OCI-LY7 (cell line): ENCODE measurements around the gene HDAC4. TPM values are rescaled to one million over a fixed set of nuclear protein-coding genes. Genes with fewer than 3 reads are reported as not detected.
A peak's percentile ranks its signal among the peaks of the same experiment; 100 is the strongest.

Experiments used
- BruUV-seq: library from RNA; stranded (reverse); fragments of 400-500 nt; replicated peaks from 2 replicates; lab custom pipeline; 2021; lab: Mats Ljungman, UMichigan
- CTCF ChIA-PET: fragments of 300-600 bp; sonication (Branson Sonifier 250); formaldehyde crosslinking; loops from one replicate; lab custom pipeline; 2022; ENCODE audit warnings: antibody characterized with exemption; ENCODE audit not compliant: unreplicated experiment; lab: Charles Lee
- POLR2A ChIA-PET: fragments of 300-600 bp; sonication (Branson Sonifier 250); formaldehyde crosslinking; loops from one replicate; lab custom pipeline; 2022; ENCODE audit warnings: antibody characterized with exemption; lab: Charles Lee
- DNase-seq: peaks from one replicate; pipeline ENCODE4 v3.0.0-alpha.2; 2015; ENCODE audit warnings: low spot score
- H2AFZ ChIP-seq: fragments of 200-600 bp; sonication (generic), shearing (Covaris generic); 2 replicates; pipeline ENCODE4 v1.6.1; 2014; ENCODE audit warnings: mild to moderate bottlenecking, antibody characterized with exemption, low read length, moderate library complexity
- H3K27ac ChIP-seq: fragments of 200-600 bp; sonication (generic); 2 replicates; pipeline ENCODE4 v1.5.1; 2014; ENCODE audit warnings: mixed run types, low read depth, mild to moderate bottlenecking, moderate library complexity, low read length, inconsistent platforms; ENCODE audit not compliant: poor library complexity, severe bottlenecking
- H3K36me3 ChIP-seq: fragments of 200-600 bp; sonication (generic); 2 replicates; pipeline ENCODE4 v1.6.1; 2014; ENCODE audit warnings: mild to moderate bottlenecking, antibody characterized with exemption, low read length, moderate library complexity, mixed read lengths; ENCODE audit not compliant: insufficient read depth
- H3K4me1 ChIP-seq: fragments of 200-600 bp; sonication (generic); 2 replicates; pipeline ENCODE4 v1.5.1; 2014; ENCODE audit warnings: mild to moderate bottlenecking, low read length; ENCODE audit not compliant: insufficient read depth, poor library complexity, severe bottlenecking
- H3K4me2 ChIP-seq: fragments of 200-600 bp; sonication (generic); 2 replicates; pipeline ENCODE4 v1.6.1; 2014; ENCODE audit warnings: mild to moderate bottlenecking, low read length
- H3K4me3 ChIP-seq: fragments of 200-600 bp; sonication (generic); 2 replicates; pipeline ENCODE4 v1.5.1; 2014; ENCODE audit warnings: mild to moderate bottlenecking, low read depth, low read length; ENCODE audit not compliant: poor library complexity, severe bottlenecking
- H3K79me2 ChIP-seq: fragments of 200-600 bp; sonication (generic); 2 replicates; pipeline ENCODE4 v1.6.1; 2016; ENCODE audit warnings: low read depth, mild to moderate bottlenecking, low read length, moderate library complexity, mixed read lengths; ENCODE audit not compliant: insufficient read depth
- H3K9me2 ChIP-seq: fragments of 200-600 bp; sonication (generic); 2 replicates; pipeline ENCODE4 v1.6.1; 2016; ENCODE audit warnings: mild to moderate bottlenecking, low read length, mixed read lengths; ENCODE audit not compliant: insufficient read depth
- H3K9me3 ChIP-seq: fragments of 200-600 bp; sonication (generic); 2 replicates; pipeline ENCODE4 v1.6.1; 2014; ENCODE audit warnings: mild to moderate bottlenecking, mixed run types, low read length, mixed read lengths
- H4K20me1 ChIP-seq: fragments of 200-600 bp; sonication (generic); 2 replicates; pipeline ENCODE4 v1.6.1; 2014; ENCODE audit warnings: mild to moderate bottlenecking, antibody characterized with exemption, low read length, moderate library complexity, mixed read lengths; ENCODE audit not compliant: insufficient read depth
- EZH2phosphoT487 ChIP-seq: fragments of 200-600 bp; sonication (generic); IDR thresholded peaks from 2 replicates; pipeline ENCODE4 v1.6.1; 2018; ENCODE audit warnings: low read depth, borderline replicate concordance, mild to moderate bottlenecking, mixed run types, antibody characterized with exemption, low read length, moderate library complexity, mixed read lengths
- intact Hi-C: fragments of 100-400 bp; cut with micrococcal nuclease; formaldehyde crosslinking; loops from one replicate; pipeline ENCODE4 v1.10.0; 2022; ENCODE audit not compliant: unreplicated experiment
- total RNA-seq, 2 experiments: library from RNA; depleted of rRNA in 1 of 2; stranded (reverse); fragments of >200 nt in 1 of 2; shearing (Covaris generic) in 1 of 2; gene quantifications; 2 replicates each; pipeline ENCODE4 v1.2.3, GENCODE V29; 2014 to 2022
- TF ChIP-seq, protein P1 (sequence below): fragments of 200-600 bp; sonication (generic); conservative IDR thresholded peaks from 2 replicates; pipeline ENCODE4 v1.5.1; 2014; ENCODE audit warnings: mild to moderate bottlenecking, antibody characterized with exemption, low read length, moderate library complexity, mixed read lengths

HDAC4 gene
- total RNA-seq, 2 experiments from 2014 or later = 10.2 to 20.6 TPM

DNA sequence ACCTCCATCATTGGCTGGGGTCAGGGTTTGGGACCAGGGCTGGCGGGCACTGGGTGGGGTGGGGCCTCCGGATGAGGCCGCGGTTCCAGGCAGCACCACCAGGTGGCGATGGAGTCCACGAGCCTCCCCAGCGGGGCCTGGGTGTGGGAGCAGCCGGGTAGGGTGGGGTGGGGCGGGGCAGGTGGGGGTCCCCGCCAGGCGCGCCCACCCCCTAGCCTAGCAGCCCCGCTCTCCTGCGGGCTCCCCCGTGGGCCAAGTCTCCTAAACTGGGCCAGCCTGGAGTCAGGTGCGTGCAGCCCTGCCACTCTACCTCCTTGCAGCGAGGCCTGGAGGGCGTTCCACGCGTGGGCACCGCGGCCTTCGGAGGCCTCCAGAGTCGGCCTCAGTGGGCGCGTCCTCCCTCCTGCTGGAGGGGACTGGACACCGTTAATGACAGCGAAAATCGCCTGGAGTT, 365.4 kb downstream of the HDAC4 start:
- Histone ChIP-seq H3K36me3 (no peaks in the 10 kb centered on the region), H3K4me3 (no peak overlapping the region), H3K79me2 (no peaks in the 10 kb centered on the region), H2AFZ (no peak overlapping the region), H4K20me1 (no peaks in the 10 kb centered on the region), H3K9me3 (no peaks in the 10 kb centered on the region), H3K27ac (no peak overlapping the region), H3K4me2 (no peak overlapping the region), H3K9me2 (no peaks in the 10 kb centered on the region), H3K4me1 (no peaks in the 10 kb centered on the region)
- ChIA-PET POLR2A (no interaction called here), CTCF (no interaction called here)
- no TSS peak for BruUV-seq
- TF ChIP-seq, protein P1, sequence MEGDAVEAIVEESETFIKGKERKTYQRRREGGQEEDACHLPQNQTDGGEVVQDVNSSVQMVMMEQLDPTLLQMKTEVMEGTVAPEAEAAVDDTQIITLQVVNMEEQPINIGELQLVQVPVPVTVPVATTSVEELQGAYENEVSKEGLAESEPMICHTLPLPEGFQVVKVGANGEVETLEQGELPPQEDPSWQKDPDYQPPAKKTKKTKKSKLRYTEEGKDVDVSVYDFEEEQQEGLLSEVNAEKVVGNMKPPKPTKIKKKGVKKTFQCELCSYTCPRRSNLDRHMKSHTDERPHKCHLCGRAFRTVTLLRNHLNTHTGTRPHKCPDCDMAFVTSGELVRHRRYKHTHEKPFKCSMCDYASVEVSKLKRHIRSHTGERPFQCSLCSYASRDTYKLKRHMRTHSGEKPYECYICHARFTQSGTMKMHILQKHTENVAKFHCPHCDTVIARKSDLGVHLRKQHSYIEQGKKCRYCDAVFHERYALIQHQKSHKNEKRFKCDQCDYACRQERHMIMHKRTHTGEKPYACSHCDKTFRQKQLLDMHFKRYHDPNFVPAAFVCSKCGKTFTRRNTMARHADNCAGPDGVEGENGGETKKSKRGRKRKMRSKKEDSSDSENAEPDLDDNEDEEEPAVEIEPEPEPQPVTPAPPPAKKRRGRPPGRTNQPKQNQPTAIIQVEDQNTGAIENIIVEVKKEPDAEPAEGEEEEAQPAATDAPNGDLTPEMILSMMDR = peak; percentile 75
- TF ChIP-seq EZH2phosphoT487 = no peak
- DNase-seq = peak; percentile 35
- intact Hi-C loops = loop anchor here (2.0 to 10.0 kb wide), 4 partner anchors 69 to 1109 kb away; partner anchors contain the start of gene OTOS

DNA sequence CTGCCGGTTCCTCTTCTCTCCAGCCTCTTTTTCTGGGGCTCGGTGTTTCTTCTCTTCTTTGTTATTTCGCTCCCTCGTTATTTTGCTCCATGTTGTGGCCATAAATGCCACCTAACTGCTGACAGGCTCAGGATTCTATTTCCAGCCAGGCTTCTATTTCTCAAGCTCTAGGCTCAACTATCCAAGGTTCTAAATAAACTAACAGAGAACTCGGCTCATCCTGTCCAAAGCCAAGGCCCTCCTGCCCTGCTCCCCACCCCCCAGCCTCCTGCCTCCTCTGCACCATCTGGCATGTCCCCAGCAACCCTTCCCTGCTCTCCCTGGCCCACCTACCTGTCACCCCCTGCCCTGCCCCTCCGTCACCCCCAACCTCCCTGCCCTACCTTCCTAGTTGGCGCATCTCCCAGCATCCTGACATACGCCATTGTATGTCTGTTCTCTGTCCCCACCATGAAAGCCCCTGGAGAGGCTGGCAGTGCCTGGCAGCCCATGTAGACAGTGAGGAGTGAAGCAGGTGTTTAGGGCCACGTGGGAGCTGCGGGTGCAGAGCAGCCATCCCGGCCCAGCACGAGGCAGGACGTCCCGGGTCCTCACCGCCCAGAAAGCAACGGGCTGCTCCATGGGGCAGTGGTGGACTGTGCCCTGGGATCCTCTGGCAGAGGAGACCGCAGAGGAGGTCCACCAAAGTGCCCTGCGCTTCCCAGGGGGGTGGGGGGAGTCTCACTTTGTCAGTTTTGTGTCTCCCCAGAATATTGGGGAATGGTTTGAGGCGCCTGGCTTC, 366.1 kb downstream of the HDAC4 start:
- no TSS peak for BruUV-seq
- ChIA-PET CTCF (no interaction called here), POLR2A (no interaction called here)
- Histone ChIP-seq H4K20me1 (no peaks in the 10 kb centered on the region), H3K79me2 (no peaks in the 10 kb centered on the region), H3K27ac (no peak overlapping the region), H2AFZ (no peak overlapping the region), H3K36me3 (no peaks in the 10 kb centered on the region), H3K4me3 (no peak overlapping the region), H3K4me2 (no peak overlapping the region), H3K4me1 (no peaks in the 10 kb centered on the region), H3K9me3 (no peaks in the 10 kb centered on the region), H3K9me2 (no peaks in the 10 kb centered on the region)
- no peak for DNase-seq
- intact Hi-C loops = loop anchor here (2.0 to 10.0 kb wide), 4 partner anchors 70 to 1110 kb away; partner anchors contain the start of gene OTOS
- TF ChIP-seq EZH2phosphoT487 = no peak
- TF ChIP-seq, protein P1 = no peak
